Stimulated activated CD4-positive, alpha-beta T cell treated with anti-CD3 and anti-CD28 coated beads, Interleukin-12 subunit alpha, Interleukin-12 subunit beta, amount 100 ng/mL, for 48 hours (primary cell): ENCODE results near the gene TEPSIN.

ENCODE experiments used
- DNase-seq, 3 donors: peaks; one replicate each; pipeline ENCODE4 v3.0.0-alpha.2; 2020; ENCODE audit warnings: low read depth in 2 of 3, low spot score in 1 of 3

Gene TEPSIN

DNA sequence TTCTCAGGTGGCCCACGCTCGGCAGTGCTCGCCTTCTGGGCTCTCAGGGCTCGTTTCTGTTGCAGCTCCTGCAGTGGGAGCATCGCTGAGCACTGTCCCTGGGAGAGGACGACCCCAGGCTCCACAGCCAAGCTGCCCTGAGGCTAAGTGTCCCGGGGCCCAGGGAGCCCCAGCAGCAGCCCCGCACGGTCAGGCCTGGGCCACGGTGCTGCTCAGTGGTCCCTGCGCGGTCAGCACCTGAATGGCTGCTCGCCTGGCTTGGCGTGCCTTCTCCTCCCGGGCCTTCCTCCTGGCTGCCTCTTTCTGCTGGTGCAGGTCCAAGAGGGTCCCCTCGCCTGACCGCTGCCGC, 39.4 kb downstream of the TEPSIN start:
- DNase-seq: no peak

DNA sequence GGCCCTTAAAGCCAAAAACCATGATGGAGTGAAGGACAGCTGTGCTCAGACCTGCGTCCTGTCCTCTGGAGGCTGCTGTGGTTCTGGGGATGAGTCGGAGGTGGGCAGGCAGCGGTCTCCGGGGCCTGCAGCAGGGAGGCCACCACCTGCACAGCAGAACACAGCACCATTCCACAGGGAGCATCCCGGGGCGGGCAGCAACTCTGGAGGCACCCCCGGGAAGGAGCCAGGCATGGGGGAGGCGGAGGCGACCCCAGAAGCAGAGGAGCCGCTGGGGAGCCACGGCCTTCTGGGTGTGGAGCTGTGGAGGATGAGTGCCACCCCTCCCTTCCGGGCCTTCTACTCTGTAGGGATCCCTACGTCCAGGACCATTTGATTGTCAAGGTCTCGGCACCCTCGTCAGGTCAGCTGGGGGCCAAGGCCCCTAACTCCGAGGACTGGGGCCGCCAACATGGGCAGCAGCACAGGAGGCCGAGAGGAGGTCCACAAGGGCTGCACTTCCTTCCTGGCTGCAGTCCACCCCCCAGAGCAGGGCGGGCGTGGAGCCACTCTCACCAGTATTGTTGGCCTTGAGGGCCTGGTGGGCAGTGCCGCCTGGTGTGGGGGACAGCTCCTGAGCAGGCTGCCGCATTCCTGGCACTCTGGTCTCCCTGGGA, 39.9 kb downstream of the TEPSIN start:
- DNase-seq: no peak

DNA sequence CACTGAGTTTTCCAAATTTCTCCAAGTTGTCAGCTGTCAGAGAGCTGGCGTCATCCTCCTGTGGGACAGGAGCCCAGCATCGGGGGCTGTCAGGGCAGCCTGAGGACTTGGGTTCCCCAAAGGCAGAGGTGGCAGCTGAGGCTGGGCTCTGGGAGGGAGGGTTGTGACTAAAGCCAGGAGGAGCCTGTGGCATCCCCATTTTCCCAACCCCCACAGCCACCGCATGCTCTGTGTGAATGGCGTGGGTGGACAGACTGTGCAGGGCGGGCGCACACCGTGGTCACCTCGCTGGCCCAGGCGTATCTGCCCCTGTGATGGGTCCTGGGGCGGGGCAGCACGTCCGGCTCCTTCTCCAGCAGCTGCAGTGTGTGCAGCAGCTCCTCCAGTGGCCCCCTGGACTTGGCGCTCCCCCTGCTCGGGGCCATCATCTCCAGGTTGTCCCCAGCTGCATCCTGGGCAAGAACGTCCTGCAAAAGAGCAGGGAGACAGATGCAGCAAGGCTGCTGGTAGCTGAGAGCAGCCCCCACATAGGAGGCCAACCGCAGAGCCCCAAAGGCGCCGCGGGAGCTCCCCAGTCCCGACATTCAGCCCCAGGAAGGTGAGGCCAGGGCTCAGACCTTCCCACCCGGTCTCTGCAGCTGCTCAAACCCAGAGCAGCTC, 40.9 kb downstream of the TEPSIN start:
- no peak for DNase-seq

DNA sequence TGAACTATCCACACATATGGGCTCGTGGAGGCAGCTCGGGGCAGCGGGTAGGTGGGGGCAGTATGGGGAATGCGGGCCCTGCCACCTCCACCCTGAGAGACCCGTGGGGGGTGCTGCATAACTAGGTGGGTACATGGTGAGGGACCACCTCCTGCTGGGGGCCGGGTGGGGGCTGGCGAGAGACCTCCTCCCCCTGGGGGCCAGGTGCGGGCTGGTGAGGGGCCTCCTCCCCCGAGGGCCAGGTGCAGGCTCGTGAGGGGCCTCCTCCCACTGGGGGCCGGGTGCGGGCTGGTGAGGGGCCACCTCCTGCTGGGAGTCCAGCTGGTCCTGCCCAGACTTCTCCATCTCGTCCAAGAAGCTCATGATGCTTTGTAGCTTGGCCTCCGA, 41.5 kb downstream of the TEPSIN start:
- DNase-seq: no peak

DNA sequence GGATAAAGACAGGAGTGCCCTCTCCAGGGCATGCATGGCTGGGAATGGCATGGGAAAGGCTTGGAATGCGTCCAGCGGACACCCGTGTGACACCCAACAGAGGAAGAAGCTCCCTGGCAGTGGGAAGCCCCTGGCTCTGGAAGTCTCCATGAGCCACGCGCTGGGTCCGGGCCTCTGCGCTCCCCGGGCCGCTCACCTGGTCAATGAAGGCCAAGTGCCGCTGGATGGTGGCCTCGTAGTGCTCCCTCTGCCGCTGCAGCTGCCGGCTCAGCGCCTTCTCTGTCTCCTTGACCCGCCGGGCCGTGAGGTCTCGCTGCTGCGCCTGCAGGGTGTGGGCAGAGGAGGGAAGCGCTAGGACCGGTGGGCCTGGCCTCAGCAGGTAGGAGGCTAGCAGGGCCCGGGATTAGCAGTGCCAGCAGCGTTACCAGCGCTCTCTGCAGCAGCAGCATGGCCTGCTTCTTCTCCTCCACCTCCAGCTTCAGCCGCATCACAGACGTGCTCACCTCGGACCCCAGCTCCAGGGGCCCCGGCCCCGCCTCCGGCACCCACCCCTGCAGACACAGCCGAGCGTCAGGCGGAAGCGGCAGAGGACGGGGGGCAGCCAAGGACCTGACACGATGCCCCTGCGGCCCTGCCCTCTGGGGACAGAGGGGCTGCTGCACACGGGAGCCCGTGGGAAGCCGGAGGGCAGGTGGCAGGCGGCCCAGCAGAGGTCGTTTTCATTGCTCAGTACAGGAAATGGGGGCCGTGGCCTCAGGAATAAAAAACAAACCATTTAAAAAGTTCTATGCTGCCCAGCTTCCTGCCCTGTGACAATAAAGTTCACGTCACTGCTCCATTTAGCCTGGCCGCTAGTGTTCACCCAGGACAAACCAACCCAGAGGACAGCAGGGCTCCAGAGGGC, 42.1 kb downstream of the TEPSIN start:
- no peak for DNase-seq

DNA sequence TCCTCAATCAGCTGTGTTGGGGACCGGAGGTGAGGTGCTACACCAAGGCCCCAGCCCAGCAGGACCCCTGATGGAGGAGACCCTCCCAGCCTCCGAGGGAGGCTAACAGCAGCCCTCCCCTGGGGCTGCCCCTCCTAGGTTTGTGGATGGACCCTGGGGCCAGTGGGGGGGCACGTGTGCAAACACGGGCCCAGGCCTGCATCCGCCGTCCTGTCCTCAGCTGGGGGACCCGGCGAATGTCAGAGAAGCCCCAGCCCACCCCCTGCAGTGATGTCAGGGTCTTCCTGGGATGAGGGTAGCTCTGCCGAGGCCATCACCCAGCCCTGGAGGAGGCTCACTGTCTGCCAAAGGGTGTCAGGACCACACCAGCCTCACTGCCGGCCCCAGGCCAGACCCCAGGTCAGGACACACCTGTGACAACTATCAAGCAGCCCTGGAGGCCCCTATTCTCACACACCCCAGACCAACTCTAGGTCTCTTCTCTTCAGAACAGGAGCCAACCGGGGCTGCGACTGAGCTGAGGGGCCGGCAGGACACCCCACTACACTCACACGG, 42.8 kb downstream of the TEPSIN start:
- DNase-seq: no peak

DNA sequence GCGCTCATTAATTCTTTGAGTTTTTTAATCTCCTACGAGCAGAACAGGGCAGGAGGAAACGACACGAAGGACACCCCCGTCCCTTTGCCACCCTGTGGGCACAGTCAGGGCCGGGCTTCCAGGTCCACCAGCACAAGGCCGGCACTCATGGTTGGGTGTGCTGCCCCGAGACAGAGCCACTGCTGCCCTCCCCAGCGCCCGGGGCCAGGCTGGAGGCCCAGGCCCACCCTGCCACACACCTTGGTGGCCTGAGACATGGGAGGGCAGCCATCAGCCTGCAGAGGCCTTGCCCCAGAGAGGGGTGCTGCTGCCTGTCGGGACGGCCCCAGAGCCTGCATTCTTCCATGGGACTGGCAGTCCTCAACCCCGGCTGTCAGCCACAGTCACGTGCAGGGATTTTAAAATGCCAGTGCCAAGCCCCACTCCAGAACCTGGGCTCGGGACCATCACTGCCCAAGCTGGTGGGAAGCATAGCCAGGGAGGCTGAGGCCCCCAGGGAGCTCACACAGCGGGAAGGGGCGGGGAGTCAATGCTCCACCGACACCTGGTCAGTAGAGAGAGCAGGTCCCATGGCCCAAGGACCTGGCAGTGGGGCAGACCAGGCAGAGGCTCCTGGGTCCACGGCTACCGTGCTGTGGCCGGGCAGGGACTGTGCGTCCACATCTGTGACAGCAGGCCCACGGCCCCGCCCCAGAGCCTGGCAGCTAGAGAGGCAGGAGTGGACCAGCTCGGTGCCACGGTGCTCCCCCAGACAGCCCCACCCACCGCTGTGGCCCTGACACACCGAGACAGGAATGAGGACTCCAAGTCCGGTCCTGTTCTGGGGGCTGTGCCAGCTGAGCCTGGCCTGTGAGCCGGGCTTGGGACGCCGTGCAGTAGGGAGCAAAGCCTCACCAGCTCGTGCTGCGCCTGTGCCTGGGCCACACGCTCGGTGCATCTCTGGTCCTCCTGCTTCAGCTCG, 43.6 kb downstream of the TEPSIN start:
- no peak for DNase-seq

DNA sequence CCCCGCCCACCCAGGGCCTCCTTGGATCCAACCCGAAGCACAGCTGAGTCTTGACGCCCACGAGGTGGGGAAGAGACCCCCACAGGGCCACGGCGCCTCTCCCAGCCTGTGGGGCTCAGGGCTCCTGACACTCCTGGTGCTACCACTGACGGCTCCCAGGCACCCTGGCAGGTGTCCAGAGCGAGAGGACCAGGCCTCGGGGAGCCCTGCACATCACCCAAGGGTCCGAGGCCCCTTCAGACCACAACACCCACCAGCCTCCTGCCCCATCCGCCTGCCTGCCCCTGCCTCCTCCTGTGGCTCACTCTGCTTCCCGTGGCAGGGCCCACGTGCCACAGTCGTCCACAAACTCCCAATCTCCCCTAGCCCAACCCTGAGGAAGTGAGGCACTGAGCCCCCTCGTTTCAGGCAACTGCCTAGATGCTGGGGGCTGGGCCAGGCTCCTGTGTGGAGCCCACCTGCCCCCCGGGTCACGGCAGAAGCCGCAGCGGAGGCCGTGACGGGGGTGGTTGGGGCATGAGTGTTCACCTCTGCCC, 44.6 kb downstream of the TEPSIN start:
- DNase-seq: no peak

DNA sequence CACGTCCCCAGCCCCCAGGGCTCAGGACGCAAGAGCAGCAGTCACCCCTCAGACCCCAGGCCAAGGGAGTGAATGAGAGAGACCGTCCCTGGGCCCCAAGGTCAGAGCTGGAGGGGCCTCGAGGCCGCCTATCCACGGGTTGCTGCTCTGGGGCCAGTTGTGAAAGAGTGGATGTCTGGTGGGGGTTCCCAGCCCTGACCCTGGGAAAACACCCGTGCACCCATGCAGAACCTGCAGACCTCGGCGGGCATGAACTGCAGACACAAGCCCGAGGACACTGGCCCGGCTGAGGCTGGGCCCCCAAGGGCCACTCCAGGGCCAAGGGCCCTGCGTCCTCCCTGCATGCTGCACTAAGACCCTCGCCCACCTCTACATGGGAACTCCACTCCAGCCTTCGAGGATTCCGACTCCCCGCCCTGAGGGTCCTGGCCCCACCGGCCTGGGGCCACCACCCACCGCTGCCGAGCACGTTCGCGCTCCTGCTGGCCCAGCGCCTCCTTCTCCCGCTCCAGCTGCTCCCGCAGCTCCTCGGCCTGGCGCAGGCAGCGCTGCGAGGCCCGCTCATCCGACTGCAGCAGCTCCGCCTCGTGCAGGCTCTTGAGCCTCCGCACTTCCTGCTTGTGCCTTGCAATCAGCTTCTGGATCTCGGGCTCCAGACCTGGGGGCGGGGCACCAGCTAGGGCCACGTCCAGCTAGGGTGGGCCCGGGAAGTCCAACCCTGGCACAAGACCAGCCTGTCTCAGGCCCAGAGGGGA, 45.2 kb downstream of the TEPSIN start:
- no peak for DNase-seq

DNA sequence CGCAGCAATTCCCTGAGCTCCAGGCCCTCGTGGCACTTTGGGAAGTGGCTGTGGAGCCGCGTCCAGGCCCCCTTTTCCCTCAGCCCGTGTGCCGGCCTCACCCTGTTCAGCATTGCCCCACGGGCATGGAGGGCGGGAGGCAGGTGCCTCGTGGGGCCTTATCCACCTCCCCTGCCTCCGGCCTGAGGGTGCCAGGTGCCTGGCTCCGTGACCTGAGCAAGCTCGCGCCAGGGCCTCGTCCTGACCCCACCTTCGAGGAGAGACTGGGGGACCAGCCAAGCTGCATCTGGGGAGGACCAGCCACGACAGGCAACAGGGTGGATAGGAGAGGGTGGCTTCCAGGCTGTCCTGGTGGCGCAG, 45.8 kb downstream of the TEPSIN start:
- no peak for DNase-seq

DNA sequence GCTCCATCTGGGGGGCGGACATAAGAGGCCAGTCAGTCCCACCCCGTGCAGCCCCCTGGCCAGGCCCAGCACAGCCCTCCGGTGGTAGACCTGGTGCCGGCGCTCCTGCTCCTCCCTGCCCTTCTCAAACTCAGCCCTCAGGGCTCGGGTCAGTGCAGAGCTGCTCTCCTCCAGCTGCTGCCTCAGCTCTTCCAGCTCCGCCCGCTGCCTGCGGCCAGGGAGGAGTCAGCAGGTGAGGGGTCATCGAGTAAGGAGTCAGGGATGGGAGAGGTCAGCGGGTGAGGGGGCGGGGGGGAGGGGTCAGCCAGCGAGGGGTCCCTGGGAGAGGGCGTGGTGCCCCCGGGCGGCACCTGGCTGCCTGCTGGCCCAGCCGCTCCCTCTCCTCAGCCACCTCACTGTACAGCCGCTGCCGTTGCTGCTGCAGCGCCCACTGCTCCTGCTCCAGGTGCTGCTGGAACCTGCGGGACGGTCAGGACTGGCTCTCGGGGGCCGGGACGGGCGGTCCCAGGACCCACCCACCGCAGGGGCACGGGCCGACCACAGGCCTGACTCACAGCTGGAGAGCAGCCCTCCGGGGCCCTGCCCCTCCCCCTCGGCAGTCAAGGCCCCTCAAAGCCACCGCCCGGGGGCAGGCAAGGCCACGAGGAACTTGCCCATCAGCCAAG, 46.3 kb downstream of the TEPSIN start:
- DNase-seq: no peak

DNA sequence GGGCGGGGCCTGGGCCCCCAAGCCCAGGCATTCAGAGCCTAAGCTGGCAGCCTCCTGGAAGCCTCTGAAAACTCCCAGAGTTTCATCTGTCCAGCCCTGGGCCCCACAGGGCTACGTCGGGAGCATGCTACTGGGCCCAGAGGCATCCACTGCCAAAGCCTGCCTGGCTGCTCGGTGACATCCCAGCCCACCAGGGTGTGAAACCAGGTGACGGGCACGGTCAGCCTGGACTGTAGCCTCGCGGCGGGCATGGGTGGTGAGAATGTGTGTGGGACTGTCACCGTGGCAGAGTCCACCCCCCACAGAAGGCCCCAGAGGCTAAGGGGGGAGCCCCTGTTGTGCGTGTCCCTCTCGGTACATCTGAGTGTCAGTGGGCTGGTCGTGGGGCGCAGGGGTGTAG, 47.2 kb downstream of the TEPSIN start:
- DNase-seq: no peak

DNA sequence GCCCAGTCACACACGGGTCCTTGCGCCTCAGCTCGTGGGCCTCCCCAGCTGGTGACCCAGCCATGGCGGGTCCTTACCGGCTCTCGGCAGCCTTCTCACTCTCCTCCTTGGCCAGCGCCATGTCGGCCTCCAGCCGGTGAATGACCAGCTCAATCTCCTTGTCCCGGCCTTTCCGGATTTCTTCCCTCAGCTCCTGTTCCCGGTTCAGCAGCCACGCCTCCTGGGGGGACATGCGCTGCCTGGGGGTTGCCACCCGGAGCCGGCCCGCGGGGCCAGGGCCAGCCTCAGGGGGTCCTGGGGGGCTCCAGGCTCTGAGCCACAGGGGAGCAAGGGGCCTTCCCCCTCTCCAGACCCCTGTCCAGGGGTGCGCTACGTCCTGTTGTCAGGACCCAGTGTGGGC, 47.7 kb downstream of the TEPSIN start:
- DNase-seq: no peak

DNA sequence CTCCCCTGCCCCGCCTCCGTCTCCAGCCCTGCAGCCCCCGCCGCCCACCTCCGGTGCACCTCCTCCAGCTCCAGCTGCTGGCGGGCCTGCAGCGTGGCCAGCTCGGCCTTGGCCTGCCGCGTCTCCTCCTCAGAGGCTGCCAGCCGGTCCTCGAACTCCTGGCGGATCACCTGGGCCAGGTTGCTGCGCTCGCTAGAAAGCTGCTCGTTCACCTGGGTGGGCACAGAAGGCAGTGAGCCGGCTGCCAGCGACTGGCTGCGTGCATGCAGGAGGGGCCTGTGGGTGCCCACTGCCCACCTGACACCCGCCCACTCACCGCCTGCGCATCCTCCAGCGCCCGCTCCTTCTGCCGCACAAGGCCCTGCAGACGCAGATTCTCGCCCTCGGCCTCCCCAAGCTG, 48.3 kb downstream of the TEPSIN start:
- no peak for DNase-seq

DNA sequence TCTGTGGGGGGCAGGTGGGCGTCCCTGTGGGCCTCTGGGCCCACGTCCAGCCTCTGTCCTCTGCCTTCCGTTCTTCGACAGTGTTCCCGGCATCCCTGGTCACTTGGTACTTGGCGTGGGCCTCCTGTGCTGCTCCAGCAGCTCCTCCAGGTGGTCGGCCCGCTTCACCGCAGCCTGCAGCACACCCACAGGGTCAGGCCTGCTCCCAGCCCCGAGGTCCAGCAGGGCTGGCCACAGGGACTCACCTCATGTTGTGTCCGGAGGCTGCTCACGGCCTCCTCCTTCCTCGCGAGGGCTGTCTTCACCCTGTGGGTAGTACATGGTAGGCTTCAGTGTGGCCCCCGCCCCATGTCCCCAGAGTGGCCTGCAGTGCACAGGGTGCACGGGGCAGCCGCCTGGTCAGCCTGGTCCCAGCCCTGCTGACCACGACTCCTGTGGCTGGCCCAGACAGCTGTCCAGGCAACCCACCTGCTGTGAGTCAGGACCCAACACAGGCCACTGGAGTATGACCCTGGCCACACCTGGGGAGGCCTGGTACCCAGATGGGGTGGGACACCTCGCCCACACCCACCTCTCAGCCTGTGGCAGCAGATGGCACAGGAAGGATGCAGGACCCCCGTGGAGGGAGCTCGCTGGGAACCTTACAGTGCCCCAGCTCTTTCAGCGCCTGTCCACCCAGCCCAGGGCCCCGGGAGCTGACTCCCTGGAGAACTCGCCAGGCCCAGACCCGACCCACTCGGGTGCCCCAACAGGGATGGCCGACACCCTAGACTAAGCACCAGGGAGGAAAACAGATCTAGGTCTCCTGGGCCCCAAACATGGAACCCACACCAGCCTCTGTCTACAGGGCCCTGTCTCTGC, 49.0 kb downstream of the TEPSIN start:
- DNase-seq: no peak

DNA sequence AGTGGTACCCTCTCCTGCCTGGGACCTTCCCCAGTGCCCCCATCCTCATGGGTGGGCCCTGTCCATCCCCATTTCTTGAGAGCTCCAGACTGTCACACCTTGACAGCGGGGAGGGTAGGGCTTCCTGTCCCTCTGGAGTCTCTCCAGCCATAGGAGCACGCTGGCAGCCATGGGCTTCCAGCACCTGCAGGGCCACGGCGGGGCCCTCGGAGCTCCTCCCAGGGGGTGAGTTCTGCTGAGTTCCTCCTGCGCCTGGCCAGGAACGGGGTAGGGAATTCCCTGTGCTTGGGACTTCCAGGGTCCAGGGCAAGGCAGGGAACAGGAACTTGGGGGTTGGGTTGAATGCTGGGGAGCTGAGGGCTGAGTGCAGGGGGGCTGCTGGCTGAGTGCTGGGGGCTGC, 49.8 kb downstream of the TEPSIN start:
- DNase-seq: no peak

DNA sequence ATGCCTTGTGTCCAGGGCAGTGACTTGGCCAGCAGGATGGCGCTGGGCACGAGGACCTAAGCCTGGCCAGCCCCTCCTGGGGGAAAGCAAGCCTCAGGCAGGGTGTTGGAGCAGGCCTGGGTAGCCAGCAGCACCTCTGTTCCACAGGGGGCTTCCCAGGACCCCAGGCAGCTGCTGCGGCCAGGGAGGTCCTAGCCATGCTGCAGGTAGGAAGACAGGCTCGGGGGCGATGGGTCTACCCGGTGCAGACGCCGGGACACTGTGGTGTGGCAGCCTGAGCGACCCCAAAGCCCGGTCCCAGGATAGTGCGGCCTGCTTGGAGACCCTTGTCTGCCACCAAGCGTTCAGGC, 50.4 kb downstream of the TEPSIN start:
- no peak for DNase-seq
